ENCODE results near the gene PEA15.

Gene PEA15

GRCh38 chr1:160255781-160256300 lies 50.7 kb downstream of the PEA15 start:
- Histone ChIP-seq H3K4me3 (no peak overlapping the region), H3K27ac (no peak overlapping the region), H3K4me2 (no peak overlapping the region), H3K27me3 (no peaks in the 10 kb centered on the region), H4K20me1 (peaks cover 10 to 83% (median 40%) of the 10 kb centered on the region in 11 experiments; a peak in 19 of 22 replicates), H3K36me3 (peaks cover 35 to 70% (median 61%) of the 10 kb centered on the region in 11 experiments), H3K9me3 (replicated peaks in 1 of 11) (no peaks in the 10 kb centered on the region), H3K9ac (no peak overlapping the region), H3K4me1 (peaks cover 15 to 41% (median 27%) of the 10 kb centered on the region in 10 experiments)
- no peak for TF ChIP-seq Cebpa-rat (IDR thresholded peaks at IDR 0.05)

DNA sequence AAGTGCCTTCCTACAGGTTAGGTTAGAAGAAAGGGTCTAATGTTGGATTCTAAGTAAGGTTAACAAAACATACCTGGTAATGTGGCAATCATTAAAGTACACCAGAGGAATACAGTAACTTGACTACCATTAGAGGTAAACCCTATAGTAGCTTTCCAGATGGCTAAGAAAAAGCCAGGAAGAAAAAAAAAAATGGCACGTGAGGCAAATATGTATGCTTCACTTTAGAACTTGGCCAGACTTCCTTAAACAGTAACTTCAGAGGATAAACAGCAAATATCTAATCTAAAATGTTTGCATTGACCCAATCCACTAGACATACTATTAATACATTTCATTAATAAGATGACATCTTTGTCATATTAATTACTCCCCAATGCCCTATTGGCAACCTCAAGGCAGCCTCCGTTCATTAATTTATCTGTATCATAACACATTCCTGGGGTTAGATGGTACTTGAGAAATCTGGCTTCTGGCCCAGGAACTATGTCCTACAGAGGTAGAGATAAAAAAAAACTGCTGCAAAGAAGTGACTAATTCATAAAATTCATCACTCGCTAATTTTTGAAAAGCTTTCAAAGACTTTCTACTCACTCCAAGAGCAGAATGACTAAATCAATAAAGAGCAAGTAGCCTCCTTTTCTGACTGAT lies 51.3 kb downstream of the PEA15 start:
- TF ChIP-seq Cebpa-rat (IDR thresholded peaks at IDR 0.05), result no peak
- peaks cover 3 to 76% (median 33%) of the 10 kb centered on the region in 11 experiments; a peak in 19 of 22 replicates for H4K20me1 ChIP-seq
- peaks cover 19 to 46% (median 31%) of the 10 kb centered on the region in 10 experiments for H3K4me1 ChIP-seq
- H3K27me3 ChIP-seq, result no peaks in the 10 kb centered on the region
- no peak overlapping the region; a peak in 1 of 22 replicates for H3K9ac ChIP-seq
- H3K9me3 ChIP-seq (replicated peaks in 1 of 11), result no peaks in the 10 kb centered on the region
- no peak overlapping the region for H3K27ac ChIP-seq
- H3K4me3 ChIP-seq, result no peak overlapping the region
- H3K4me2 ChIP-seq, result peak overlapping the region in 1 of 11 experiments; percentile 1; a peak in 1 of 22 replicates
- peaks cover 28 to 63% (median 54%) of the 10 kb centered on the region in 11 experiments for H3K36me3 ChIP-seq

GRCh38 chr1:160257411-160258015 lies 52.3 kb downstream of the PEA15 start:
- Histone ChIP-seq H4K20me1 (peaks cover 0 to 66% (median 24%) of the 10 kb centered on the region in 11 experiments; a peak in 13 of 22 replicates), H3K4me1 (peaks cover 19 to 46% (median 31%) of the 10 kb centered on the region in 10 experiments), H3K9ac (peak overlapping the region in 2 of 11 experiments; percentile 1 to 2; a peak in 1 of 22 replicates), H3K36me3 (peaks cover 26 to 57% (median 50%) of the 10 kb centered on the region in 11 experiments; a peak in 21 of 22 replicates), H3K4me2 (peak overlapping the region in 1 of 11 experiments; percentile 27; a peak in 2 of 22 replicates), H3K27ac (no peak overlapping the region), H3K4me3 (no peak overlapping the region), H3K27me3 (no peaks in the 10 kb centered on the region), H3K9me3 (replicated peaks in 1 of 11) (no peaks in the 10 kb centered on the region)
- TF ChIP-seq Cebpa-rat (IDR thresholded peaks at IDR 0.05), result no peak

DNA sequence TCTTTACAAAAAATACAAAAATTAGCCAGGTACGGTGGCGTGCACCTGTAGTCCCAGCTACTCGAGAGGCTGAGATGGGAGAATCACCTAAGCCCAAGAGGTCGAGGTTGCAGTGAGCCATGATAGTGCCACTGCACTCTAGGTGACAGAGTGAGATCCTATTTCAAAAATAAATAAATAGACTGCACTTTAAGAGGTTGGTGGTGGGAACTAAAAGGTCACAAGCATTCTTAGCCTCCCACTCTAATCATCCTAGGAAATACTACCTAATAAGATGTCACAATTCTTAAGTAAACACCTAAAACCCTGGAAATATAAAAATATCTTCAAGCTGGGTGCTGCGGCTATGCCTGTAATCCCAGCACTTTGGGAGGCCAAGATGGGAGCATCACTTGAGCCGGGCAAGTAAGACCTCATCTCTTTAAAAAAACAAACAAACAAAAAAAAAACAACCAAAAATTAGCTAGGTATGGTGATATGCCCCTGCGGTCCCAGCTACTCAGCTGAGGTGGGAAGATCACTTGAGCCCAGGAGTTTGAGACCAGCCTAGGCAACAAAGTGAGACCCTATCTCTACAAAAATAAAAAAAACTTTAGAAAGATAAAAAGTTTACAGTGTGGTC lies 53.1 kb downstream of the PEA15 start:
- Histone ChIP-seq H3K27ac (no peak overlapping the region), H3K4me2 (peak overlapping the region in 1 of 11 experiments; percentile 27; a peak in 2 of 22 replicates)
- no peak for TF ChIP-seq Cebpa-rat (IDR thresholded peaks at IDR 0.05)

DNA sequence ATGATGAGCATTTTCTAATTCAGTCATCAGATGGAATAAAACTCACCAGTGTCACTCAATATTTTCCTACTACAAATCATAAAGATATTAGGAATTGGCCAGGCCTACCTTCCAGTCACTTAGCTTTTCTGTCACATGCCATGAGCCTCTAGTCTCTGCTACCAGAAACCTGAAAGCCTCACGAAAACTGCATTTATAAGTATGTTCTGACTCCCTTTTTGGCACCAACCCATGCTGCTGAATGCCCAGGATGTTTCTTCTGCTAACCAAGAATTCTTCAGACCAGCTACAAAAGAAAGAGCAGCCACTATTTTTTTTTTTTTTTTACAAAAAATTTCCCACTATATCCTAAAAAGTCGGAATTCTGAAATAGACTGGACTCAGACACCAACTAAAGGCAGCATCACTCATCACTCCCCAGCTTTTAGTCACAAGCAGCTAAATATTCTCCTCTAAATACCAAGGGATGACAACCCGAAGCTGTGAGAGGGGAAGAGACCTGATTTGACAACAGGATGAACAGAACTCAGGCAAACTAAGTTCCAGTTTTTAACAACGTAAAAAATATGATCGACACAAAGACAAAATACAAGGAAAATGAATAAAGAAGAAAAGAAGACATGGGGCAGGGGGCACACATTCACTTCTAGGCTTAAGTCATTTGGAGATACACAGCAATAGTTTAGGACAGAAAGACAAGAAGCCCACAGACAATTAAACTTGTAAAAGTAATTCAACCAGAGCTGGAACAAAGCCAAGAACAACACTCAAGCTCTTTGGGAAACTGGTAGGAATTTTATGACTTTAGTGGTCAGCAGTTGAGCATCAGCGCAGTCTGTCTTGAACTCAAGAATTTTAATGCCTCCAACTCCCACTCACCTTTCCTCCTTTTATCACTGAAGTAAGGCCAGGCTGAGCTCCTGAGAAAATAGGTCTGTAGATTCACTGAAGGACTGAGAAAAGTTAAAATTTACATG lies 55.5 kb downstream of the PEA15 start:
- no peak for TF ChIP-seq Cebpa-rat (IDR thresholded peaks at IDR 0.05)
- H4K20me1 ChIP-seq, result peaks cover 0 to 35% (median 16%) of the 10 kb centered on the region in 11 experiments; a peak in 11 of 22 replicates
- peak overlapping the region; percentile 95 to 100 (median 98); a peak in 20 of 22 replicates for H3K27ac ChIP-seq
- H3K4me1 ChIP-seq, result peaks cover 25 to 53% (median 39%) of the 10 kb centered on the region in 10 experiments
- H3K9ac ChIP-seq, result peak overlapping the region; percentile 95 to 100 (median 98)
- no peaks in the 10 kb centered on the region for H3K9me3 ChIP-seq (replicated peaks in 1 of 11)
- no peaks in the 10 kb centered on the region for H3K27me3 ChIP-seq
- H3K4me2 ChIP-seq, result peak overlapping the region; percentile 77 to 96 (median 85)
- peak overlapping the region; percentile 82 to 97 (median 92) for H3K4me3 ChIP-seq
- H3K36me3 ChIP-seq, result peaks cover 8 to 34% (median 25%) of the 10 kb centered on the region in 11 experiments; a peak in 18 of 22 replicates

More for the DNA sequence above, 53.1 kb downstream of the PEA15 start:
- peaks cover 25 to 51% (median 37%) of the 10 kb centered on the region in 10 experiments for H3K4me1 ChIP-seq
- H4K20me1 ChIP-seq, result peaks cover 0 to 59% (median 22%) of the 10 kb centered on the region in 11 experiments; a peak in 11 of 22 replicates
- no peaks in the 10 kb centered on the region for H3K27me3 ChIP-seq
- H3K9me3 ChIP-seq (replicated peaks in 1 of 11), result no peaks in the 10 kb centered on the region
- peaks cover 26 to 55% (median 49%) of the 10 kb centered on the region in 11 experiments; a peak in 21 of 22 replicates for H3K36me3 ChIP-seq
- H3K4me3 ChIP-seq, result no peak overlapping the region
- H3K9ac ChIP-seq, result peak overlapping the region in 1 of 11 experiments; percentile 2; a peak in 2 of 22 replicates

DNA sequence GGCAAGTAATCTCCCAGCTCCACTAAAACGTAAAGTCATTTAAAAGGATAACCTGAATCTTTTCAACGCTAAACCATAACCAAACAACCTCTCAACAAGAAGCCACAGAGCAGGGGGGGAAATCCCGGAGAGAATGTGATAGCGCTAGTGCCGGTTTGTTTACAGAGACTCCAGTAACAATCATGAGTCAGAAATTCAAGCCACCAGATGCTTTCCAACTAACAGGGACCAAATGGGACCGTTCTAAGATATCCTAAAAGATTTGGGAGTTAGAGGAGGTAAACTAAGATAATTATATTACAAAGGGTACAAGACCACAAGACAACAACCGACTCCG lies 56.3 kb downstream of the PEA15 start:
- TF ChIP-seq Cebpa-rat (IDR thresholded peaks at IDR 0.05), result no peak
- Histone ChIP-seq H3K9ac (peak overlapping the region; percentile 95 to 100 (median 98)), H3K9me3 (replicated peaks in 1 of 11) (no peaks in the 10 kb centered on the region), H4K20me1 (peaks cover 0 to 26% (median 8%) of the 10 kb centered on the region in 11 experiments; a peak in 11 of 22 replicates), H3K27me3 (no peaks in the 10 kb centered on the region), H3K4me1 (peaks cover 29 to 55% (median 45%) of the 10 kb centered on the region in 10 experiments), H3K4me2 (peak overlapping the region; percentile 77 to 96 (median 85)), H3K36me3 (peaks cover 8 to 27% (median 18%) of the 10 kb centered on the region in 11 experiments; a peak in 15 of 22 replicates), H3K27ac (peak overlapping the region; percentile 95 to 100 (median 98)), H3K4me3 (peak overlapping the region; percentile 82 to 97 (median 92))

DNA sequence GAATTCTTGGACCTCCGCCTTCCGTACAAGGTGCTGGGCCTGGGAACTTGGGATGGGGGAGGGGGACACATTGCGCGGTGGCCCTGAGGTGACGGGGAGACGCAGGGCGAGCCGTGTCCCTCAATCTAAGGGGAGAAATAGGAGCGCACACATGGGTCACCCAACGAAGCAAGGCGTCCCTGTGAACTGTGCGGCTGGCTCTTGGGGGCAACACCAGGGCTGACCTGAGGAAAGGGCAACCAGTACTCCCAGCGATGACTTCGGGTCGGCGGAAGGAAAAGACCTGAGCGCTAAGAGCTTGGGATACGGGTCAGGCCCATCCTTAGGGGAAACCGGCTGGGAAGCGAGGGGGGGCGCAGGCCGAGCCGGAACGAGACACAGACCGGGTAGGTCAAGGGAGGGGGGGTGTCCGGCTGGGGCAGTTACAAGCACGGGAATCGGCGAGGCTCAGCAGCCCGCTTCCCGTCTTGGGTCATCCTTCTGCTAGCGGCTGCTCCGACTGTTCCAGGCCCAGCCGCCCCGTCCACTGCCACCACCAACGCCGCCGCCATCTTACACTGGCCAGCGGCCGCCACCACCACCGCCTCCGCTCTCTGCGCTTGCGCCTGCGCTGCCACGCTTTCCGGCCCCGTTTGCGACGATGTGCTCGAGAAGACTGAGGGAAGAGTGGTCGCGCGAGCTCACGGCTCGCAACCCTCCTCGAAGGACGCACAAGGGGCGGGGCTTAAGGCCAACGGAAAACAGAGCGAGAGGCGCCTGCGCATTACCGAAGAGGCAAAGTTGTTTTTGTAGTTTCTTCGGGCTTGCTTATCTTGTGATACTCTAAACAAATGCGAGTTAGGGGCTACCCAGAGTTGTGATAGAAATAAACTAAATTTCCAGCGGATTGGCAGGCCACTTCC lies 57.0 kb downstream of the PEA15 start, which contains the start of gene DCAF8:
Gene DCAF8 (minus strand): TSS at position 657 of the 902 bp plus-strand sequence. CDS start 18,541 bp downstream, outside the sequence.
- H3K27me3 ChIP-seq, result no peaks in the 10 kb centered on the region
- no peak for TF ChIP-seq Cebpa-rat (IDR thresholded peaks at IDR 0.05)
- peaks cover 8 to 23% (median 18%) of the 10 kb centered on the region in 11 experiments; a peak in 13 of 22 replicates for H3K36me3 ChIP-seq
- H4K20me1 ChIP-seq, result peaks cover 0 to 20% (median 8%) of the 10 kb centered on the region in 11 experiments; a peak in 11 of 22 replicates
- peak within 1 kb of the TSS; percentile 82 to 97 (median 92) for H3K4me3 ChIP-seq
- peak within 1 kb of the TSS; percentile 83 to 96 (median 88) for H3K4me2 ChIP-seq
- no peaks in the 10 kb centered on the region for H3K9me3 ChIP-seq (replicated peaks in 1 of 11)
- peaks cover 32 to 58% (median 45%) of the 10 kb centered on the region in 10 experiments for H3K4me1 ChIP-seq
- H3K9ac ChIP-seq, result peak within 1 kb of the TSS; percentile 95 to 100 (median 98)
- H3K27ac ChIP-seq, result peak within 1 kb of the TSS; percentile 95 to 100 (median 98)

All from BLaER1 treated with 17β-estradiol and CSF1 and Interleukin-3, amounts not matched to agents 10 nM and 100 nM (cell line).